ENCODE data around the gene DOK3. TPM values are rescaled to one million over a fixed set of nuclear protein-coding genes. Genes with fewer than 3 reads are reported as not detected.

The DOK3 gene
- total RNA-seq, 4 donors from 2014 or later: 1.5 to 4.0 (median 2.0) TPM

- DNase-seq (ENCODE audit: low spot score in 2 of 2): no peak
- H3K4me3 ChIP-seq (ENCODE audit: low read depth, poor library complexity, severe bottlenecking): peak overlapping the region; percentile 47
- intact Hi-C loops (cut with DNase I; ENCODE audit: low total_unique reads): no loop called here
- no peak for TF ChIP-seq POLR2A (IDR thresholded peaks at IDR 0.05)
- no peak for TF ChIP-seq CTCF (IDR thresholded peaks at IDR 0.05)
- WGBS, 2 donors: 0 to 5% methylated on average over 13 to 29 of the region's 29 CpGs
Observed at GRCh38 chr5:177496727-177497291, 12.8 kb downstream of the DOK3 start.

DNA sequence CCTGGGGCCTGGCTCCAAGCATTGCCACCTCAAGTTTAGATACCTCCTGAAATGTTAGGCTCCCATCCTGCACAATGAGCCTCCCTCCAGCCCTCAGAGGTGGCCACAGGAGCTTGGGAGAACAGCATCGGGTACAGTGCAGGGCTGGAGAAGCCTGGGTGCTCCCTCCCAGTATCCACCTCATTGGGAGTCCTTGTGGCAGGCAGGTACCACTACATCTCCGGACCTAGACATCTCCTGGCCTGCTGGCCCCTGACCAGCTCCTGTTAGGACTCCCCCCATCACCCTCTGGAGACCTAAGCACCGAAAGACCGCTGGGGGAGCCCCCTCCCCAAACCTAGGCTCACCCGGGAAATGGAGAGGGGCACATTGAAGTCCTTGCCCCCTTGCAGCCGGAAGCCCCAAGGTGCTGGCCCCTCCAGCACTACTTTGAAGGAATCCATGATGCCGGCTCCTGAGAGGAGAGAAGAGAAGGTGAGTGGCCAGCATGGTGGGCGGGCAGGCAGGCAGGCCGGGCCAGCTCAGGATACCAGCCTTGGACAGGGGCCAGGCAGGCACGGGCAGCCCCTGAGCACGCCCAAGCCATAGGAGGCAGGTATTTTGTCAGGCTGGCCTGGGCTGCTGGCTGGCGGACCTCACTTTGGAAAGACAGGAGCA is 13.4 kb downstream of the DOK3 start:
- no peak for DNase-seq (ENCODE audit: low spot score in 2 of 2)
- intact Hi-C loops (cut with DNase I; ENCODE audit: low total_unique reads): no loop called here
- TF ChIP-seq CTCF (IDR thresholded peaks at IDR 0.05): no peak
- H3K4me3 ChIP-seq (ENCODE audit: low read depth, poor library complexity, severe bottlenecking): no peak overlapping the region
- 21 to 27% methylated on average over 8 to 10 of the region's 12 CpGs for WGBS, 2 donors

GRCh38 chr5:177495243-177496060 is 14.2 kb downstream of the DOK3 start:
- DNase-seq (ENCODE audit: low spot score in 2 of 2): no peak

DNA sequence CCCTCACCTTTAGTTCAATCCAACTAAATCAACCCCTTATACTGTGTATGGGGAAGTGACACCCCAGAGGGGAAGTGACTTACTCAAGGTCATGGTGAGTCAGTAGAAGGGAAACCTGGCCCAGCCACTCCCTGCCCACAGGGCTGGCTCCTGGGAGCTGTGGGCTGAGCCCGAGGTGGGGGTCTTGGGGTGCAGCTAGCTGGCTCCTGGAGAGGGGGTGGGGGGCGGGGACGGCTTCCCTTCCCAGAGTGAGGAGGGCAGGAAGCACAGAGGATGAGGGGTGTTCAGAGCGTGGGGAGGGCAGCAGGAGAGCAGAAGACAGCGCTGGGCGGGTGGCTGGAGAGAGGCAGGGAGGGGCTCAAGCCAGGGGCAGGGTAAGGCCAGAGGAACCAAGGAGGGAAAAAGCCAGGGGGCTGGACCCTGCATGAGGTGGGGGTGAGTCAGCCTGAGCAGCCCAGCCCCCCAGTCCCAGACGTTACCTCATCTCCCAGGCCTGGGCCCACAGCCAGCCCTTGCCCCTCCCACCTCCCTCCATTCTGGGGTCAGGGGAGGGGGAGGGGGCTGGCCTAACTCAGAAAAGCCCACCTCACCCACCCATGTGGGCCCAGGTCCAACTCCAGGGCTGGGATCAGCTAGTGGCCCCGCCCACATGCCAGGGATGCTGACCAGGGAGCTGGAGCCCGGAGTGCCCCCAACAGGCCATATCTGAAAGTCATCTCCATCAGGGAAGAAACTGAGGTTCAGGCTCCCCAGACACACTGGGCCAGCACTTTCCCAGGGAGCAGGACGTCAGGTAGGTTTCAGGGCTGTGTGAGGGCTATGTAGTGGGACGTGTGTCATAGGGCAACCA is 15.1 kb downstream of the DOK3 start:
- intact Hi-C loops (cut with DNase I; ENCODE audit: low total_unique reads): no loop called here
- TF ChIP-seq CTCF (IDR thresholded peaks at IDR 0.05): no peak
- no peak for TF ChIP-seq POLR2A (IDR thresholded peaks at IDR 0.05)
- DNase-seq (ENCODE audit: low spot score in 2 of 2): no peak
- 58 to 64% methylated on average over 9 of the region's 11 CpGs for WGBS, 2 donors
- H3K4me3 ChIP-seq (ENCODE audit: low read depth, poor library complexity, severe bottlenecking): no peak overlapping the region

More at GRCh38 chr5:177495243-177496060, 14.2 kb downstream of the DOK3 start:
- WGBS, 2 donors: 53 to 68% methylated on average over 14 of the region's 14 CpGs
- intact Hi-C loops (cut with DNase I; ENCODE audit: low total_unique reads): no loop called here
- H3K4me3 ChIP-seq (ENCODE audit: low read depth, poor library complexity, severe bottlenecking): no peak overlapping the region
- no peak for TF ChIP-seq CTCF (IDR thresholded peaks at IDR 0.05)
- no peak for TF ChIP-seq POLR2A (IDR thresholded peaks at IDR 0.05)

- 92 to 96% methylated on average over 5 of the region's 5 CpGs for WGBS, 2 donors
- TF ChIP-seq POLR2A (IDR thresholded peaks at IDR 0.05) (no peak), CTCF (IDR thresholded peaks at IDR 0.05) (no peak)
- H3K4me3 ChIP-seq (ENCODE audit: low read depth, poor library complexity, severe bottlenecking): no peak overlapping the region
- no peak for DNase-seq (ENCODE audit: low spot score in 2 of 2)
- intact Hi-C loops (cut with DNase I; ENCODE audit: low total_unique reads): no loop called here
Observed at GRCh38 chr5:177493795-177494345, 15.8 kb downstream of the DOK3 start.

Measured in lower leg skin (tissue), 4 donors.